MCF 10A (cell line): ENCODE data around the gene SLC39A10. TPM values are rescaled to one million over a fixed set of nuclear protein-coding genes. Genes with fewer than 3 reads are reported as not detected.
"Not testable (repeated sequence)": the region's sequence is repeated elsewhere in the genome, so short reads cannot be mapped to it uniquely, and the experiment has no call there.

ENCODE experiments used
- BruUV-seq: library from RNA; stranded (reverse); fragments of 400-500 nt; replicated peaks from 2 replicates; lab custom pipeline; 2021; lab: Mats Ljungman, UMichigan
- CTCF ChIA-PET: fragments of 300-600 bp; sonication (Branson Sonifier 250); formaldehyde crosslinking; extraction: SDS; loops from one replicate; lab custom pipeline; 2021; ENCODE audit warnings: antibody characterized with exemption, inconsistent platforms; lab: Yijun Ruan, JAX
- POLR2A ChIA-PET: fragments of 300-600, 350-650 bp; sonication (Branson Sonifier 250); formaldehyde crosslinking; extraction: SDS; loops from one replicate; lab custom pipeline; 2020; ENCODE audit warnings: antibody characterized with exemption, inconsistent platforms; lab: Yijun Ruan, JAX
- DNase-seq: peaks from one replicate; pipeline ENCODE4 v3.0.0-alpha.2; 2018; ENCODE audit not compliant: unreplicated experiment
- H3K27ac Mint-ChIP-seq: one replicate; pipeline ENCODE4 v1.8.0; 2022; ENCODE audit warnings: mild to moderate bottlenecking, low read depth, mixed read lengths; ENCODE audit not compliant: unreplicated experiment
- H3K27me3 Mint-ChIP-seq: one replicate; pipeline ENCODE4 v1.8.0; 2022; ENCODE audit warnings: mixed read lengths; ENCODE audit not compliant: insufficient read depth, unreplicated experiment
- H3K36me3 Mint-ChIP-seq: one replicate; pipeline ENCODE4 v1.8.0; 2022; ENCODE audit warnings: mild to moderate bottlenecking, moderate library complexity, mixed read lengths; ENCODE audit not compliant: insufficient read depth, unreplicated experiment
- H3K4me1 Mint-ChIP-seq: one replicate; pipeline ENCODE4 v1.8.0; 2022; ENCODE audit warnings: mixed read lengths; ENCODE audit not compliant: insufficient read depth, unreplicated experiment
- H3K4me3 Mint-ChIP-seq: one replicate; pipeline ENCODE4 v1.8.0; 2022; ENCODE audit warnings: mild to moderate bottlenecking, moderate library complexity, mixed read lengths; ENCODE audit not compliant: unreplicated experiment
- H3K9me3 Mint-ChIP-seq: one replicate; pipeline ENCODE4 v1.8.0; 2022; ENCODE audit warnings: mixed read lengths; ENCODE audit not compliant: unreplicated experiment
- intact Hi-C: fragments of 100-400 bp; cut with micrococcal nuclease; formaldehyde crosslinking; loops from 2 replicates; pipeline ENCODE4 v1.14.1; 2022
- total RNA-seq: library from RNA; stranded (reverse); gene quantifications from 2 replicates; pipeline ENCODE4 v1.2.3, GENCODE V29; 2022
- TF ChIP-seq, protein P1 (sequence below): fragments of 200-600 bp; IDR thresholded peaks from one replicate; pipeline ENCODE4 v1.8.0; 2022; ENCODE audit warnings: antibody characterized with exemption, mild to moderate bottlenecking; ENCODE audit not compliant: unreplicated experiment

The SLC39A10 gene
- total RNA-seq, 1 experiment from 2014 or later = 59.8 TPM

DNA sequence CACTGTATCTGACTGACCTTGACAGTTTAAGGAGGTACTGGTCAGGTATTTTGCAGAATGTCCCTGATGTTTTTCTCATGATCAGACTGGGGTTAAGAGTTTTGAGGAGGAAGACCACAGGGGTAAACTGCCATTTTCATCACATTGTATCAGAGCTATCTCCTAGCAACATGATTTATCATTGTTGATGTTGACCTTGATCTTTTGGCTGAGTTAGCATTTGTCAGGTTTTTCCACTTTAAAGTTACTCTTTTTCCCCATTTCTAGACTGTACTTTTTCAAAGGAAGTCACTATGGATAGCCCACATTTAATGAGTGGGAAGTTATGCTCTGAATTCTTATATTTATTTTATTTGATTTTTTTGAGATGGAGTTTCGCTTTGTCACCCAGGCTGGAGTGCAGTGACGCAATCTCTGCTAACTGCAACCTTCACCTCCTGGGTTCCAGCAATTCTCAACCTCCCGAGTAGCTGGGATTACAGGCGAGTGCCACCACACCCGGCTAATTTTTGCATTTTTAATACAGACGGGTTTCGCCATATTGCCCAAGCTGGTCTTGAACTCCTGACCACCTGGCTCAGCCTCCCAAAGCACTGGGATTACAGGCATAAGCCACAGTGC is 17.7 kb upstream of the SLC39A10 start:
- DNase-seq = no peak
- peaks cover 5% of the 10 kb centered on the region for H3K9me3 Mint-ChIP-seq
- POLR2A ChIA-PET = interaction anchor here (0.6 to 2.2 kb wide), 4 partner anchors 12 to 48 kb away, joined by 3 to 8 read pairs (median 3); partner anchors contain the start of gene SLC39A10
- intact Hi-C loops = no loop called here
- no peak overlapping the region for H3K27ac Mint-ChIP-seq
- no peak overlapping the region for H3K4me3 Mint-ChIP-seq
- no TSS peak for BruUV-seq
- no peaks in the 10 kb centered on the region for H3K27me3 Mint-ChIP-seq
- no peaks in the 10 kb centered on the region for H3K36me3 Mint-ChIP-seq
- H3K4me1 Mint-ChIP-seq = no peaks in the 10 kb centered on the region
- CTCF ChIA-PET = interaction anchor here (0.8 kb wide), 1 partner anchor 136 kb away, joined by 4 read pairs; no protein-coding TSS in a partner anchor
- TF ChIP-seq, protein P1, sequence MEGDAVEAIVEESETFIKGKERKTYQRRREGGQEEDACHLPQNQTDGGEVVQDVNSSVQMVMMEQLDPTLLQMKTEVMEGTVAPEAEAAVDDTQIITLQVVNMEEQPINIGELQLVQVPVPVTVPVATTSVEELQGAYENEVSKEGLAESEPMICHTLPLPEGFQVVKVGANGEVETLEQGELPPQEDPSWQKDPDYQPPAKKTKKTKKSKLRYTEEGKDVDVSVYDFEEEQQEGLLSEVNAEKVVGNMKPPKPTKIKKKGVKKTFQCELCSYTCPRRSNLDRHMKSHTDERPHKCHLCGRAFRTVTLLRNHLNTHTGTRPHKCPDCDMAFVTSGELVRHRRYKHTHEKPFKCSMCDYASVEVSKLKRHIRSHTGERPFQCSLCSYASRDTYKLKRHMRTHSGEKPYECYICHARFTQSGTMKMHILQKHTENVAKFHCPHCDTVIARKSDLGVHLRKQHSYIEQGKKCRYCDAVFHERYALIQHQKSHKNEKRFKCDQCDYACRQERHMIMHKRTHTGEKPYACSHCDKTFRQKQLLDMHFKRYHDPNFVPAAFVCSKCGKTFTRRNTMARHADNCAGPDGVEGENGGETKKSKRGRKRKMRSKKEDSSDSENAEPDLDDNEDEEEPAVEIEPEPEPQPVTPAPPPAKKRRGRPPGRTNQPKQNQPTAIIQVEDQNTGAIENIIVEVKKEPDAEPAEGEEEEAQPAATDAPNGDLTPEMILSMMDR = no peak

DNA sequence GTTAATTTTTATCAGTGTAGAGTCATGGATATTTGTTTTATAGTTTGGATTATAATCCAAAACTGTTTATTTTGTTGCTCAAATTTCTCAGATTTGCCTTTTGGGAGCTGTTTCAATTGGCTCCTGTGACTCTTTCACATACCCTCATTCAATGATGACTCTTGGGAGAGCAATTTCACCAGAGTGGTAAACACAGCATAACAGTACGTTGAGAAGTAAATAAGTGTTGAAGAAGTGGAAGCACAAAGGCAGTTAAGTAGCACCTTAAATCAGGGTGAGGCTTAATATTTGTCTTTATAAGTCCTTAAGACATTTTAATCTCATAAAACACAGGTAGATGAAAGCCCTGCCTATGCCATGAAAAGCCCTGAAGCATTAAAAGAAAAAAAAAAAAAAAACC is 17.1 kb upstream of the SLC39A10 start:
- no peaks in the 10 kb centered on the region for H3K27me3 Mint-ChIP-seq
- DNase-seq = no peak
- ChIA-PET CTCF (interaction anchor here (0.6 to 0.8 kb wide), 2 partner anchors 69 to 137 kb away, joined by 3 to 4 read pairs; no protein-coding TSS in a partner anchor), POLR2A (interaction anchor here (0.7 kb wide), 1 partner anchor 49 kb away, joined by 3 read pairs; no protein-coding TSS in a partner anchor)
- intact Hi-C loops = no loop called here
- TF ChIP-seq, protein P1 = no peak
- no TSS peak for BruUV-seq
- H3K4me1 Mint-ChIP-seq = no peaks in the 10 kb centered on the region
- peaks cover 5% of the 10 kb centered on the region for H3K9me3 Mint-ChIP-seq
- no peak overlapping the region for H3K27ac Mint-ChIP-seq
- no peaks in the 10 kb centered on the region for H3K36me3 Mint-ChIP-seq
- no peak overlapping the region for H3K4me3 Mint-ChIP-seq

DNA sequence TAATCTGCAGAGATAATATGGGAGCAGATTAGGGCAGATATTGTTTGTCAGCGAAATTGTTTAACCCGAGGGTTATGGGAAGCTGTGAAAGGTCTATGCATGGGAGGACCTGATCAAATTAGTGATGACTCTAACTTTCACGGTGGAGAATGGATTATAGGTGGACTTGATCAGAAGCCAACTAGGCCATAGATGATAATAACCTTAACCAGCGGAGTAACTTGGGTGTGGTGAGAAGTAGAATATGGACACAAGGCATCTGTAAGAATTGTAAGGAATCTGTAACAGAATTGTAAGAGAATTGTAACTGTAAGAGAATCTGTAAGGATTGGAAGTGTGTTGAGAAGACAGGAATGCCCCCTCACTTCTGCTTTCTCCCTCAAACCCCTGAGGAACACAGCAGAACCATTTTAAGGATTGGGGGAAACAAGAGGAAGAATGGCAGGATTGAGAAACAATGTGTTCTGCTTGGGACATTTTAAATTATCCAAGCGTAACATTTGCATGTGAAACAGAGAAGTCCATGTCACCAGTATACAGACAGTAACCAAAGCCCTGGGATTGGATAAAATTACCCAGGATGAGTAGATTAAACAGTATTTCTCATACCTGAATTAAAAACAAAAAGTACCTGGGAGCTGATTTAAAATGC is 14.9 kb upstream of the SLC39A10 start:
- intact Hi-C loops = no loop called here
- no peak overlapping the region for H3K27ac Mint-ChIP-seq
- H3K4me1 Mint-ChIP-seq = no peaks in the 10 kb centered on the region
- no peaks in the 10 kb centered on the region for H3K27me3 Mint-ChIP-seq
- H3K4me3 Mint-ChIP-seq = no peak overlapping the region
- DNase-seq = no peak
- TF ChIP-seq, protein P1 = no peak
- CTCF ChIA-PET = no interaction called here
- peaks cover 5% of the 10 kb centered on the region for H3K9me3 Mint-ChIP-seq
- no peaks in the 10 kb centered on the region for H3K36me3 Mint-ChIP-seq
- POLR2A ChIA-PET = no interaction called here
- no TSS peak for BruUV-seq

DNA sequence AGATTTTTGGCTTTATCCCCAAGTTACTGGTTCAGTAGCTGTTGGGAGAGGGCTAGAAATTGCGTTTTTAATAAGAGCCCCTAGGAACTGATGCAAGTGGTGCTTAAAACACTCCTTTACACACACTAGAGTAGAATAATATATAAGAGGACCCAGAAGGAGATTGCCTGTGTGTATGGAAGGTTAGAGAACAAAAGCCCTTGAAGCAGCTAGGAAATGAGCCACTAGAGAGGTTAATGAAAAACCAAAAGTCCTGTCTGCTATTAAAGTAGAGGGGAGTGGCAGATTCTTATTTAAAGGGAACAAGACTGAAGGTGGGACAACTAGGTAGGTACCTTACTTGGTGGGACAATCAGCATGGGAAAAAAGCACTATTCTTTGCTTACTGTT is 14.4 kb upstream of the SLC39A10 start:
- Mint-ChIP-seq H3K4me3 (no peak overlapping the region), H3K9me3 (peaks cover 2% of the 10 kb centered on the region), H3K36me3 (no peaks in the 10 kb centered on the region), H3K27ac (no peak overlapping the region), H3K4me1 (no peaks in the 10 kb centered on the region), H3K27me3 (no peaks in the 10 kb centered on the region)
- intact Hi-C loops = no loop called here
- DNase-seq = no peak
- ChIA-PET CTCF (no interaction called here), POLR2A (no interaction called here)
- BruUV-seq = no TSS peak
- TF ChIP-seq, protein P1 = no peak

DNA sequence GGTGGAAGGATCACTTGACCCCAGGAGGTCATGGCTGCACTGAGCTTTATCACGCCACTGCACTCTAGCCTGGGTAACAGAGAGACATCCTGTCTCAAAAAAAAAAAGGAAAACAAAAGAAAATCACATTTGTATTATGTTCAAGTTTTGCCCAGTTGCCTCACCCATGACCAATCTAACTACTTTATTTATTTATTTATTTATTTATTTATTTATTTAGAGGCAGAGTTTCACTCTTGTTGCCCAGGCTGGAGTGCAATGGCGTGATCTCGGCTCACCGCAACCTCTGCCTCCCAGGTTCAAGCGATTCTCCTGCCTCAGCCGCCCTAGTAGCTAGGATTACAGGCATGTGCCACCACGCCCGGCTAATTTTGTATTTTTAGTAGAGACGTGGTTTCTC is 12.3 kb upstream of the SLC39A10 start:
- ChIA-PET CTCF (interaction anchor here (0.6 kb wide), 1 partner anchor 326 kb away, joined by 4 read pairs; no protein-coding TSS in a partner anchor), POLR2A (interaction anchor here (0.6 to 1.5 kb wide), 4 partner anchors 12 to 1029 kb away, joined by 3 to 6 read pairs (median 4); partner anchors contain the start of gene SLC39A10)
- BruUV-seq, H3K36me3 Mint-ChIP-seq, H3K9me3 Mint-ChIP-seq, intact Hi-C loops, H3K4me3 Mint-ChIP-seq, H3K4me1 Mint-ChIP-seq, DNase-seq, H3K27me3 Mint-ChIP-seq, H3K27ac Mint-ChIP-seq: not testable (repeated sequence)
